GM18519 (cell line): ENCODE results near the gene UBE2D1.

Source experiments
- ATAC-seq: cut with Tn5 transposase; IDR thresholded peaks from one replicate; pipeline ENCODE4 v1.9.1; 2021; ENCODE audit warnings: mild to moderate bottlenecking, moderate library complexity; ENCODE audit not compliant: unreplicated experiment, low FRiP score

The UBE2D1 gene

GRCh38 chr10:58336242-58336641, 1.4 kb downstream of the UBE2D1 start:
- no peak for ATAC-seq

- ATAC-seq: no peak
Measured at GRCh38 chr10:58341422-58341821, 6.6 kb downstream of the UBE2D1 start.

GRCh38 chr10:58341947-58342346, 7.1 kb downstream of the UBE2D1 start:
- no peak for ATAC-seq

- ATAC-seq: no peak
Measured at GRCh38 chr10:58347967-58348366, 13.2 kb downstream of the UBE2D1 start.

GRCh38 chr10:58348571-58349033, 13.8 kb downstream of the UBE2D1 start:
- ATAC-seq: no peak

GRCh38 chr10:58350023-58350422, 15.2 kb downstream of the UBE2D1 start:
- no peak for ATAC-seq

- no peak for ATAC-seq
Measured at GRCh38 chr10:58350619-58351323, 16.0 kb downstream of the UBE2D1 start.

GRCh38 chr10:58351616-58352578, 17.1 kb downstream of the UBE2D1 start:
- ATAC-seq: no peak

- no peak for ATAC-seq
Measured at GRCh38 chr10:58352956-58353610, 18.3 kb downstream of the UBE2D1 start.

GRCh38 chr10:58356756-58357155, 21.9 kb downstream of the UBE2D1 start:
- ATAC-seq: no peak

GRCh38 chr10:58358314-58358933, 23.6 kb downstream of the UBE2D1 start:
- no peak for ATAC-seq

GRCh38 chr10:58358947-58359346, 24.1 kb downstream of the UBE2D1 start:
- no peak for ATAC-seq

GRCh38 chr10:58359541-58359940, 24.7 kb downstream of the UBE2D1 start:
- no peak for ATAC-seq

- no peak for ATAC-seq
Measured at GRCh38 chr10:58360412-58361004, 25.7 kb downstream of the UBE2D1 start.

- no peak for ATAC-seq
Measured at GRCh38 chr10:58361353-58361752, 26.5 kb downstream of the UBE2D1 start.

GRCh38 chr10:58362027-58362789, 27.4 kb downstream of the UBE2D1 start:
- no peak for ATAC-seq

- ATAC-seq: no peak
Measured at GRCh38 chr10:58367069-58367468, 32.3 kb downstream of the UBE2D1 start.

GRCh38 chr10:58371473-58371872, 36.7 kb downstream of the UBE2D1 start:
- ATAC-seq: no peak
